Omental fat pad (tissue), 4 donors: Measurements from ENCODE around the gene FMNL3. TPM values are rescaled to one million over a fixed set of nuclear protein-coding genes. Genes with fewer than 3 reads are reported as not detected.

ENCODE experiments used
- ATAC-seq: fragments of 150-250 bp; one replicate; pipeline ENCODE4 v1.9.1; 2016; ENCODE audit warnings: mild to moderate bottlenecking, moderate library complexity; ENCODE audit not compliant: low FRiP score
- DNase-seq: peaks from one replicate; pipeline ENCODE4 v3.0.0-alpha.2; 2019; ENCODE audit warnings: low spot score
- total RNA-seq, 4 donors: library from RNA; depleted of rRNA; stranded (reverse); fragments of >200 nt; gene quantifications; one replicate each; pipeline ENCODE4 v1.1.0, GENCODE V29; 2016
- TF ChIP-seq, protein P1 (sequence below), 3 donors: fragments of 450-650 bp; IDR thresholded peaks; one replicate each; pipeline ENCODE4 v1.5.1; 2016 to 2017; ENCODE audit warnings: antibody characterized with exemption in 3 of 3, mild to moderate bottlenecking in 3 of 3, moderate library complexity in 2 of 3

FMNL3 gene
- total RNA-seq, 4 donors from 2014 or later: 5.7 to 28.8 (median 22.1) TPM

- ATAC-seq (no peak), DNase-seq (no peak)
- TF ChIP-seq, protein P1, sequence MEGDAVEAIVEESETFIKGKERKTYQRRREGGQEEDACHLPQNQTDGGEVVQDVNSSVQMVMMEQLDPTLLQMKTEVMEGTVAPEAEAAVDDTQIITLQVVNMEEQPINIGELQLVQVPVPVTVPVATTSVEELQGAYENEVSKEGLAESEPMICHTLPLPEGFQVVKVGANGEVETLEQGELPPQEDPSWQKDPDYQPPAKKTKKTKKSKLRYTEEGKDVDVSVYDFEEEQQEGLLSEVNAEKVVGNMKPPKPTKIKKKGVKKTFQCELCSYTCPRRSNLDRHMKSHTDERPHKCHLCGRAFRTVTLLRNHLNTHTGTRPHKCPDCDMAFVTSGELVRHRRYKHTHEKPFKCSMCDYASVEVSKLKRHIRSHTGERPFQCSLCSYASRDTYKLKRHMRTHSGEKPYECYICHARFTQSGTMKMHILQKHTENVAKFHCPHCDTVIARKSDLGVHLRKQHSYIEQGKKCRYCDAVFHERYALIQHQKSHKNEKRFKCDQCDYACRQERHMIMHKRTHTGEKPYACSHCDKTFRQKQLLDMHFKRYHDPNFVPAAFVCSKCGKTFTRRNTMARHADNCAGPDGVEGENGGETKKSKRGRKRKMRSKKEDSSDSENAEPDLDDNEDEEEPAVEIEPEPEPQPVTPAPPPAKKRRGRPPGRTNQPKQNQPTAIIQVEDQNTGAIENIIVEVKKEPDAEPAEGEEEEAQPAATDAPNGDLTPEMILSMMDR (IDR thresholded peaks at IDR 0.05): no peak
These were observed 74.1 kb downstream of the FMNL3 start for GRCh38 chr12:49632986-49633702.

DNA sequence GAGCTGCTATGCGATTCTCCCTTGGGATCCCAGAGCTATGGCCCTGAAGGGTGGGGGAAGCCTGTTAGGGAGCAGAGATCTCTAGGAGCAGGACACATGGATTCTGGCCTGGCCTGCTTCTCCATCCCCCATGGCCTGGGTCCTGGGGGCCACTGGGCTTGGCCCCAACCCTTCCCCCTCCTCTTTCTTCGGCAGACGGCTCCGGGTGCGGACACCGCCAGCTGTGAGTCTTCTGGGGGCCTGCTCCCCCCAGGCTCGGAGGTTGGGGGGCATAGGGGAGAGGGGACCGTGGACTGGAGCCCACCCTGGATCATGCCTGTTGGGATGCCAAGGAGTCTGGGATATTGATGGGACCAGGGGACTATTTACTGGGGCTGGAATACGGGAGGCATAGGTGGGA is 74.8 kb downstream of the FMNL3 start:
- no peak for DNase-seq
- TF ChIP-seq, protein P1 (IDR thresholded peaks at IDR 0.05): no peak
- no peak for ATAC-seq

- no peak for ATAC-seq
- TF ChIP-seq, protein P1 (IDR thresholded peaks at IDR 0.05): no peak
- no peak for DNase-seq
These were observed 75.8 kb downstream of the FMNL3 start for GRCh38 chr12:49631336-49631907.

GRCh38 chr12:49627752-49628360 is 79.3 kb downstream of the FMNL3 start:
- TF ChIP-seq, protein P1 (IDR thresholded peaks at IDR 0.05): no peak
- ATAC-seq: no peak
- DNase-seq: no peak

GRCh38 chr12:49626836-49627235 is 80.4 kb downstream of the FMNL3 start:
- TF ChIP-seq, protein P1 (IDR thresholded peaks at IDR 0.05): no peak
- no peak for ATAC-seq

DNA sequence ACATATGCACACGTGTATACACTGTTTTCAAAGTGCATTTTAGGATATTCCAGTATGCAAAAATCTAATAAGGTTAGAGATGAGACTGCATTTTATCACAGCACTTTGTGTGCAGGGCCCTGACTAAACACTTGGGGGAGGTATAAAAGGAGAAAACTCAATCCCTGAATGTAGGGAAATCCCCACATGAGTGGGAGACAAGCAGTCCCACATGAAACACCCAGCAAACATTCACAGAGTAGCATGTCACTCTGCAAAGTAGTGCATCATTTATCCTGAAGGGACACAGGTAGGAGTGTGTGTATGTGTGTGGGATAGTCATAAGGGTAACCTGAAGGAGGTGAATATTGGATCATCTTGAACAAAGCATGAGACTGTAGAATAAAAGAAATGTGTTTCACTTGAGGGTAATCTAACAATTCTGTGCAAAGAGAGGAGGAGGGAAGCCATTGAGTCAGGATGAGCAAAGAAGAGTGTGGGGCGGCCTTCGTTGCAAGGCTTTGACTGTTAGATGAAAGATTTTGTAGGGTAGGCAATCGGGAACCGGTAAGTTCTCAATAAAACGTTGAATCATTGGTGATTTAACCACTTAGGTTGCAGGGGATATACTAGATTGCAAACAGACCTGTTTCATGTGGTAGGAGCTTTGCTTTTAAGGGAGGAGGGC is 80.9 kb downstream of the FMNL3 start:
- TF ChIP-seq, protein P1 (IDR thresholded peaks at IDR 0.05): no peak
- DNase-seq (no peak), ATAC-seq (no peak)

More at GRCh38 chr12:49626836-49627235, 80.4 kb downstream of the FMNL3 start:
- DNase-seq: no peak
